Measurements from ENCODE around the gene TMC3. TPM values are rescaled to one million over a fixed set of nuclear protein-coding genes. Genes with fewer than 3 reads are reported as not detected.

The TMC3 gene
- total and polyA plus RNA-seq, 9 of the 15 experiments (the other 6 are each of a cell fraction or from before 2014, with no cell fraction given), result 0.01 to 0.14 TPM; not detected in 7

- 45% methylated on average over 5 of the region's 5 CpGs for WGBS (ENCODE audit: insufficient coverage, low coverage, missing lambda C conversion rate)
- intact Hi-C loops (cut with micrococcal nuclease) (no loop called here), in situ Hi-C loops (cut with MboI) (no loop called here)
- Histone ChIP-seq H3K4me3 (no peak overlapping the region), H3K4me1 (replicated peaks in 1 of 2; ENCODE audit: control insufficient read depth in 2 of 2, insufficient read depth in 2 of 2, low read length in 2 of 2) (no peaks in the 10 kb centered on the region), H3K36me3 (ENCODE audit: control insufficient read depth, insufficient read depth, low read length) (0 out of 3 replicates have a peak, but pooled peaks cover 9% of the 10 kb centered on the region), H3K4me2 (ENCODE audit: insufficient read depth, low read length) (no peak overlapping the region), H3K9me1 (ENCODE audit: control insufficient read depth, insufficient read depth, low read length) (no peaks in the 10 kb centered on the region), H2AFZ (ENCODE audit: low read depth, low read length) (no peak overlapping the region), H3K9ac (ENCODE audit: insufficient read depth in 1 of 2, low read depth in 2 of 2, low read length in 2 of 2) (no peak overlapping the region), H3K27me3 (ENCODE audit: control insufficient read depth in 2 of 2, insufficient read depth in 2 of 2, low read length in 2 of 2) (no peaks in the 10 kb centered on the region), H4K20me1 (replicated peaks; ENCODE audit: control insufficient read depth, insufficient read depth, low read length) (no peaks in the 10 kb centered on the region; the same call in 1 of the 2 replicates), H3K27ac (ENCODE audit: extremely low read depth, low read depth, low read length) (no peak overlapping the region), H3K9me3 (replicated peaks; ENCODE audit: control insufficient read depth, insufficient read depth, low read depth, low read length) (no peaks in the 10 kb centered on the region), H3K79me2 (ENCODE audit: control insufficient read depth, insufficient read depth, low read length) (no peaks in the 10 kb centered on the region)
- BruUV-seq (replicated peaks), result no TSS peak
- CTCF ChIA-PET (ENCODE audit: low intra/inter-chr PET ratio), result interaction anchor here (0.6 kb wide), 1 partner anchor 23 kb away, joined by 3 read pairs; no protein-coding TSS in a partner anchor
- ATAC-seq (no peak), DNase-seq (ENCODE audit: extremely low read depth in 1 of 4, low spot score in 3 of 4) (no peak), FAIRE-seq (no peak)
- POLR2A ChIA-PET, result no interaction called here
- TF ChIP-seq HOMEZ (CRISPR knock-in tag; IDR thresholded peaks at IDR 0.05) (no peak), CBX8 (IDR thresholded peaks at IDR 0.05; ENCODE audit: borderline replicate concordance, extremely low read depth, low read depth, low read length, poor library complexity, severe bottlenecking) (no peak), CHAMP1 (IDR thresholded peaks at IDR 0.05) (no peak), BACH1 (tag; IDR thresholded peaks at IDR 0.05) (no peak), ZBTB5 (IDR thresholded peaks at IDR 0.05) (no peak), NBN (IDR thresholded peaks at IDR 0.05; ENCODE audit: low read depth) (no peak), HSF4 (CRISPR knock-in tag; IDR thresholded peaks at IDR 0.05; ENCODE audit: borderline replicate concordance) (no peak), ZNF3 (CRISPR knock-in tag; IDR thresholded peaks at IDR 0.05) (no peak), LARP7 (IDR thresholded peaks at IDR 0.05) (no peak), NONO (IDR thresholded peaks at IDR 0.05; ENCODE audit: low read depth in 2 of 2, low read length in 1 of 2) (no peak)
- TF ChIP-seq, protein P1, sequence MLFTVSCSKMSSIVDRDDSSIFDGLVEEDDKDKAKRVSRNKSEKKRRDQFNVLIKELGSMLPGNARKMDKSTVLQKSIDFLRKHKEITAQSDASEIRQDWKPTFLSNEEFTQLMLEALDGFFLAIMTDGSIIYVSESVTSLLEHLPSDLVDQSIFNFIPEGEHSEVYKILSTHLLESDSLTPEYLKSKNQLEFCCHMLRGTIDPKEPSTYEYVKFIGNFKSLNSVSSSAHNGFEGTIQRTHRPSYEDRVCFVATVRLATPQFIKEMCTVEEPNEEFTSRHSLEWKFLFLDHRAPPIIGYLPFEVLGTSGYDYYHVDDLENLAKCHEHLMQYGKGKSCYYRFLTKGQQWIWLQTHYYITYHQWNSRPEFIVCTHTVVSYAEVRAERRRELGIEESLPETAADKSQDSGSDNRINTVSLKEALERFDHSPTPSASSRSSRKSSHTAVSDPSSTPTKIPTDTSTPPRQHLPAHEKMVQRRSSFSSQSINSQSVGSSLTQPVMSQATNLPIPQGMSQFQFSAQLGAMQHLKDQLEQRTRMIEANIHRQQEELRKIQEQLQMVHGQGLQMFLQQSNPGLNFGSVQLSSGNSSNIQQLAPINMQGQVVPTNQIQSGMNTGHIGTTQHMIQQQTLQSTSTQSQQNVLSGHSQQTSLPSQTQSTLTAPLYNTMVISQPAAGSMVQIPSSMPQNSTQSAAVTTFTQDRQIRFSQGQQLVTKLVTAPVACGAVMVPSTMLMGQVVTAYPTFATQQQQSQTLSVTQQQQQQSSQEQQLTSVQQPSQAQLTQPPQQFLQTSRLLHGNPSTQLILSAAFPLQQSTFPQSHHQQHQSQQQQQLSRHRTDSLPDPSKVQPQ (CRISPR knock-in tag; IDR thresholded peaks at IDR 0.05; ENCODE audit: borderline replicate concordance), result no peak
- TF ChIP-seq, protein P2, sequence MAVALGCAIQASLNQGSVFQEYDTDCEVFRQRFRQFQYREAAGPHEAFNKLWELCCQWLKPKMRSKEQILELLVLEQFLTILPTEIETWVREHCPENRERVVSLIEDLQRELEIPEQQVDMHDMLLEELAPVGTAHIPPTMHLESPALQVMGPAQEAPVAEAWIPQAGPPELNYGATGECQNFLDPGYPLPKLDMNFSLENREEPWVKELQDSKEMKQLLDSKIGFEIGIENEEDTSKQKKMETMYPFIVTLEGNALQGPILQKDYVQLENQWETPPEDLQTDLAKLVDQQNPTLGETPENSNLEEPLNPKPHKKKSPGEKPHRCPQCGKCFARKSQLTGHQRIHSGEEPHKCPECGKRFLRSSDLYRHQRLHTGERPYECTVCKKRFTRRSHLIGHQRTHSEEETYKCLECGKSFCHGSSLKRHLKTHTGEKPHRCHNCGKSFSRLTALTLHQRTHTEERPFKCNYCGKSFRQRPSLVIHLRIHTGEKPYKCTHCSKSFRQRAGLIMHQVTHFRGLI (CRISPR knock-in tag; IDR thresholded peaks at IDR 0.05), result no peak
These were observed 60.3 kb downstream of the TMC3 start for GRCh38 chr15:81313686-81314085.
